A673 (cell line): ENCODE data around the gene DNAL4.

Experiments used
- EZH2 ChIP-seq: fragments of 200-600 bp; sonication (generic); IDR thresholded peaks from 2 replicates; pipeline ENCODE4 v1.6.1; 2017; ENCODE audit warnings: borderline replicate concordance, low read depth, mild to moderate bottlenecking, mixed read lengths, antibody characterized with exemption, low read length; ENCODE audit not compliant: poor library complexity, severe bottlenecking
- TF ChIP-seq, protein P1 (sequence below): fragments of 300-800, 200-600 bp; sonication (generic); conservative IDR thresholded peaks from 2 replicates; pipeline ENCODE4 v1.5.1; 2017; ENCODE audit warnings: low read depth, mild to moderate bottlenecking, antibody characterized with exemption, low read length, moderate library complexity, mixed read lengths

DNA sequence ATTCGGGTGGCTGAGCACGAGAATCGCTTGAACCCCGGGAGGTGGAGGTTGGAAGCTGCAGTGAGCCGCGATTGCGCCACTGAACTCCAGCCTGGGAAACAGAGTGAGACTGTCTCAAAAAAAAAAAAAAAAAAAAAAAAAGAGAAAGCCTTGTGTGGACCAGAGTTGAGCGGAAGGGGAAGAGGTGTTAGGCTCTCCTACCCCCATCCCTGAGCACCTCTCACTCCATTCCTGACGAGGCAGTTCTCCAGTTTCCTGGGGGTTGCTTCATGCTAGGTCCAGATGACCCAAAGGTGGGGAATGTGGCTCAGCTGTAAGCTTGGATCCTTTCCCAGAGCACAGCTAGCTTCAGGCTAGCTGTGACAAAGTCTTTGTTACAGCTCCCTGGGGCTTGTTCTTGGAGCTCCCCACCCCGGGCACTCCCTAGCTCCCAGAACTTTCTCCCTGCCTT lies 8.8 kb upstream of the DNAL4 start:
- TF ChIP-seq, protein P1, sequence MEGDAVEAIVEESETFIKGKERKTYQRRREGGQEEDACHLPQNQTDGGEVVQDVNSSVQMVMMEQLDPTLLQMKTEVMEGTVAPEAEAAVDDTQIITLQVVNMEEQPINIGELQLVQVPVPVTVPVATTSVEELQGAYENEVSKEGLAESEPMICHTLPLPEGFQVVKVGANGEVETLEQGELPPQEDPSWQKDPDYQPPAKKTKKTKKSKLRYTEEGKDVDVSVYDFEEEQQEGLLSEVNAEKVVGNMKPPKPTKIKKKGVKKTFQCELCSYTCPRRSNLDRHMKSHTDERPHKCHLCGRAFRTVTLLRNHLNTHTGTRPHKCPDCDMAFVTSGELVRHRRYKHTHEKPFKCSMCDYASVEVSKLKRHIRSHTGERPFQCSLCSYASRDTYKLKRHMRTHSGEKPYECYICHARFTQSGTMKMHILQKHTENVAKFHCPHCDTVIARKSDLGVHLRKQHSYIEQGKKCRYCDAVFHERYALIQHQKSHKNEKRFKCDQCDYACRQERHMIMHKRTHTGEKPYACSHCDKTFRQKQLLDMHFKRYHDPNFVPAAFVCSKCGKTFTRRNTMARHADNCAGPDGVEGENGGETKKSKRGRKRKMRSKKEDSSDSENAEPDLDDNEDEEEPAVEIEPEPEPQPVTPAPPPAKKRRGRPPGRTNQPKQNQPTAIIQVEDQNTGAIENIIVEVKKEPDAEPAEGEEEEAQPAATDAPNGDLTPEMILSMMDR, result no peak
- no peak for TF ChIP-seq EZH2
